ENCODE data around the gene GINS2.

GRCh38 chr16:85643631-85644030 lies 45.1 kb downstream of the GINS2 start:
- TF ChIP-seq, protein P1, sequence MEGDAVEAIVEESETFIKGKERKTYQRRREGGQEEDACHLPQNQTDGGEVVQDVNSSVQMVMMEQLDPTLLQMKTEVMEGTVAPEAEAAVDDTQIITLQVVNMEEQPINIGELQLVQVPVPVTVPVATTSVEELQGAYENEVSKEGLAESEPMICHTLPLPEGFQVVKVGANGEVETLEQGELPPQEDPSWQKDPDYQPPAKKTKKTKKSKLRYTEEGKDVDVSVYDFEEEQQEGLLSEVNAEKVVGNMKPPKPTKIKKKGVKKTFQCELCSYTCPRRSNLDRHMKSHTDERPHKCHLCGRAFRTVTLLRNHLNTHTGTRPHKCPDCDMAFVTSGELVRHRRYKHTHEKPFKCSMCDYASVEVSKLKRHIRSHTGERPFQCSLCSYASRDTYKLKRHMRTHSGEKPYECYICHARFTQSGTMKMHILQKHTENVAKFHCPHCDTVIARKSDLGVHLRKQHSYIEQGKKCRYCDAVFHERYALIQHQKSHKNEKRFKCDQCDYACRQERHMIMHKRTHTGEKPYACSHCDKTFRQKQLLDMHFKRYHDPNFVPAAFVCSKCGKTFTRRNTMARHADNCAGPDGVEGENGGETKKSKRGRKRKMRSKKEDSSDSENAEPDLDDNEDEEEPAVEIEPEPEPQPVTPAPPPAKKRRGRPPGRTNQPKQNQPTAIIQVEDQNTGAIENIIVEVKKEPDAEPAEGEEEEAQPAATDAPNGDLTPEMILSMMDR (IDR thresholded peaks at IDR 0.05): no peak
- TF ChIP-seq POLR2A (IDR thresholded peaks at IDR 0.05): no peak
